GM21367 (cell line): ENCODE data around the gene CTAGE15.

ENCODE experiments used
- ATAC-seq: cut with Tn5 transposase; IDR thresholded peaks from one replicate; pipeline ENCODE4 v1.9.1; 2021; ENCODE audit not compliant: unreplicated experiment

Gene CTAGE15

GRCh38 chr7:143622130-143622529 lies 50.5 kb downstream of the CTAGE15 start:
- peak; percentile 30 for ATAC-seq
